Measurements from ENCODE around the gene MTHFSD. TPM values are rescaled to one million over a fixed set of nuclear protein-coding genes. Genes with fewer than 3 reads are reported as not detected.

The MTHFSD gene
- total RNA-seq, 1 donor from 2014 or later = 16.1 TPM

GRCh38 chr16:86581458-86581857 lies 26.4 kb upstream of the MTHFSD start:
- DNase-seq = no peak

- no peak for DNase-seq
Measured at GRCh38 chr16:86580791-86581170, 25.7 kb upstream of the MTHFSD start.

DNA sequence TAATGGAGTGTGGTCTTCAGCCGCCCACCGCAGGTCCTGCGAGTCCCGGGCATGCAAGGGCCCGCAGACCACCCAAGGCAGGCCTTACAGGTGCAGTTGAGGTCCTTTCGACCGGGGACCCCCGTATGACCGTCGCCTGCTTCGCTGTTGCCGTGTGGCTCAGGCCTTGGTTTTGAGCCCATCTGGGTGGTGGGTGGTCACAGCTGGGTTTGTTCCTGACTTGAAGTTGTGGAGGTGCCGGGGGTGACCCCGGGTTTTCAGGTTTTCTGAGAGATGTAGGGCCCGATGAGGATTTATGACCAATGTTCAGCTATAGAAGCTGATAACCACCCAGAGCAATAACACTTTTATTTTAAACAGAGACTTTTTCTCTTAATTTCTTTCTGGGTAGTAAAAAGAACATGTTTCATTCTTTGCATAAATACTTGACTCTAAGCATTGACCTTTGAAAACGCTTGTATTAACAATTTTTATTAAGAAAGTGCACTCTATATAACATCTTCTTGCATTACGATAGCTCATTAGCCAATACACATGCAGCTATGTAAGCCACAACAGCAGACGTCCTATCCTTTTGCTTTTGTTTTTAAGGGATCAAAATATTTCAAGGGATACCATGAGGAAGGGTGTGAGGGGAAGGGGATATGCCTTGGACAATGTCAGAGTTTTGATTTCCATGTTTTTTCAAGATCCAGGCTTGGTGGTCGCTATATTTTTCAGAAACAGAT lies 25.2 kb upstream of the MTHFSD start:
- DNase-seq = no peak

DNA sequence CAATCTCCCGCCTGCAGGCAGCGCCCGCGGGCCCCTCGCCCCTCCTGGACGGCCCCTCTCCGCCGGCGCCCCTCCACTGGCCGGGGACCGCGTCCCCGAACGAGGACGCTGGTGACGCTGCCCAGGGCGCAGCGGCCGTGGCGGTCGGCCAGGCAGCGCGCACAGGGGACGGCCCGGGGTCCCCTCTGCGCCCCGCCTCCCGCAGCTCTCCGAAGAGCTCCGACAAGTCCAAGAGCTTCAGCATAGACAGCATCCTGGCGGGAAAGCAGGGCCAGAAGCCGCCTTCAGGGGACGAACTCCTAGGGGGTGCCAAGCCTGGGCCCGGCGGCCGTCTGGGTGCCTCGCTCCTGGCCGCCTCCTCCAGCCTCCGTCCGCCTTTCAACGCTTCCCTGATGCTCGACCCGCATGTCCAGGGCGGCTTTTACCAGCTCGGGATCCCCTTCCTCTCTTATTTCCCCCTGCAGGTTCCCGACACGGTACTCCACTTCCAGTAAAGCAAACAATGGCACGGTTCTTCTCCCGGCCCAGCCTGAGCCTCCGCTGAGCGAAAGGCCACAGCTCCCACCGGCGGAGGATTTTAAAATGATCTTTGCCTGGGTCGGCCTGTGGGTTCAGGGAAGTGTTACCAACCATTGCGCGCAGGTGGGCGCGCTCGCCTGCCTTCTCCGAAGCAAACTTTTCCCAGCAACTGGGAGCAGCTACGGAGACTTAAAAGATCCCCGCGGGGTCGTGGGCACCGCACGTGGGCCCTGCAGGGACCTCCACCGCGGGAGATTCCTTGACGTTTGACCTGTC lies 24.4 kb upstream of the MTHFSD start:
- DNase-seq = no peak

DNA sequence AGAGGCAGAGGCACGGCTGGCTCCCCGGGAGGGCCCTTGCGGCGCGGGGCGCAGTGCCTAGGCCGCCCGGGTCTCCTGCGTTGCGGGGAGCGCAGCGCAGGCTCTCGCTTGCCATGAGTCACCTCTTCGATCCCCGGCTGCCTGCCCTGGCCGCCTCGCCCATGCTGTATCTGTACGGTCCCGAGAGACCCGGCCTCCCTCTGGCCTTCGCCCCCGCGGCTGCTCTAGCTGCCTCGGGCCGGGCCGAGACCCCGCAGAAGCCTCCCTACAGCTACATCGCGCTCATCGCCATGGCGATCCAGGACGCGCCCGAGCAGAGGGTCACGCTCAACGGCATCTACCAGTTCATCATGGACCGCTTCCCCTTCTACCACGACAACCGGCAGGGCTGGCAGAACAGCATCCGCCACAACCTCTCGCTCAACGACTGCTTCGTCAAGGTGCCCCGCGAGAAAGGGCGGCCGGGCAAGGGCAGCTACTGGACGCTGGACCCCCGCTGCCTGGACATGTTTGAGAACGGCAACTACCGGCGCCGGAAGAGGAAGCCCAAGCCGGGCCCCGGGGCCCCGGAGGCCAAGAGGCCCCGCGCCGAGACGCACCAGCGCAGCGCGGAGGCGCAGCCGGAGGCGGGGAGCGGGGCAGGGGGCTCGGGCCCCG lies 23.7 kb upstream of the MTHFSD start:
- no peak for DNase-seq

- DNase-seq = no peak
Measured at GRCh38 chr16:86578061-86578599, 23.1 kb upstream of the MTHFSD start, which contains the start of gene FOXL1. Gene FOXL1 (plus strand): TSS chr16:86578549. CDS start chr16:86578724, 175 bp downstream.

DNA sequence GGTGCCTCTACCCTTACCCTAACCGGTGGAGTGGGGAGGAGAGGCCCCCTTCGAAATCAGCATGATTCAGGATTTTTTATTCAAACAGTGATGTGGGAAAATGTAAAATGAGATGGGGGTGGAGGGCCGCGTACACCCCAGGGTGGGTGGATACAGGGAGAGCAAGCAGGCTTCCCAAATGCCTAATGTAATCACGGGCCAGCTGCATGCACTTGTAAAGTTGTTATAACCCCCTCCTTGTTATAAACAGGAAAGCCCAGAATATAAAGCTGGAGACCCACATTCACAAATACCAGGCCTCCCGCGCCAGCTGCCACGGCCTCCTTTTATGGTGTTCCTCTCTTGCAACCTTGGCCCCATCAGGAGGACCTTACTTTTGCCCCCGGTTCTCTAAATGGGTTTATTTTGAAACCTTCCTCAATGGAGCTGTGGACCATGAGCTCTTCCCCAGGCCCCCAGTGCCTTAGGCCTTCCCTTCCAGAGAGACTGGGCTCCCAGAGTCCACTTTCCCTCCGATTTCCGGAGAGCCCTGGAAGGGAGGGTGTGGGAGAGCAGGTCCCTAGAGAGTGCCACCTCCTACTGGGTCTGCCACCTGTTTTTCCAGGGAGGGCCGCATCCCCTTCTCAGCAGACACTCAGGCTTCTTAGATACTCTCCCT lies 22.4 kb upstream of the MTHFSD start:
- DNase-seq = no peak

DNA sequence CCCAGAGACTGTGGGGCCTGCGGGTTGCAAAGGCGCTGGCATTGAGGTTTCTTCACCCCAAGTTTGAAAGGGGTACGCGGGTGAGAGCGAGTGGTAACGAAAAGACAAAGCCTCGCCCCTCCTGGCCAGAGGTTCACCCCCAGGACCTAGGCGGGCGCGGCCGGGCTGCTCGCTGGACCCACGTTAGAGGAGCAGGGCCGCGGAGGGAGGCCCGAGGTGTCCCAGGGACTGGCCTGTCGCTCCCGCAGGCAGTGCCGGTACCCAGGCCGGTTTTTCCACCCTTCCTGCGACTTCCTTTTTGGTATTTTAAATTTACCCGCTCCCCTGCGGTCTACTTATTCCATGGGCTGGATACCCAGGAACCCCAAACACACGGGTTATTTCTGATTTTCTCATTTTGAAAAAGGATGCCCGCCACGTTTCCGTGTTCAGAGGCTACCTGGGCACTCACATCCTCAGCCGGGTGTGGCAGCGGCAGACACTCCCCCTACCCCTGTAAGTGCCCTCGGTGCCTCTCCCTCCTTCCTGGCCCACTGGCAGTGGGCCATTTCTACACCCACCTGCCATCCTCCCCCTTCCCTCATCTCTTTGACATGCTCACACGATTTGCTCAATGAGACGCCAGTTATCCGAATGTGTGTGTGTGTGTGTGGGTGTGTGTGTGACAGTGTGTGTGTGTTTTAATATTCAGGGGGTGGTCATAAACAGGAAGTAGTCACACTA lies 21.7 kb upstream of the MTHFSD start:
- DNase-seq = no peak

- DNase-seq = peak; percentile 25
Measured at GRCh38 chr16:86575754-86576557, 20.9 kb upstream of the MTHFSD start.

DNA sequence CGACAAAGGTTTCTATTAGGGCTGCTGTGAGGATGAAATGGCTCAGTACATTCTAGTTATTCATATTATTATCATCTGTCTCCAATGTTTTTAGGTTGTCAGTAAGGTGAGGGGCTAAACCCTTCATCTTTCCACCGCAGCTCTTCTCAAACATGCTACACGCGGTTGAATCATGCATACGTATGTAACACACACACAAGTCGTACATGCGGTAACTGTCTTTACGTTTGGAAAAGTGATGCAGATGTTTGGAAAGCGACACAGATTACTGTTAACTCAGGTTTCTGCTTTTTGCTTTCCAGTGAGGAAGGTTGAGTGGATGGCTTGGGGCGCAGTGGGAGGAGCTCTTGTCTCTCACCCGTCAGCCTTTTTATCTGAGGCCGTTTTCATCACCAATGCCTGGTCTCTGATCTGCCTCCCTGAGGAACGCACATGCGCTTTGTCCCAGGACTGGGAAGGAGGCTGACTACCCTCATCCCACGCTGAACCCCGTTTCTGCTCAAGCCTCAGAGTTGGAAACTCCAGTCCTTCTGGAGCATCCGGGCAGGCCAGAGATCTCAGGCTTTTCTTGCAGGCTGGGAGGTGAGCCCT lies 20.2 kb upstream of the MTHFSD start:
- no peak for DNase-seq

DNA sequence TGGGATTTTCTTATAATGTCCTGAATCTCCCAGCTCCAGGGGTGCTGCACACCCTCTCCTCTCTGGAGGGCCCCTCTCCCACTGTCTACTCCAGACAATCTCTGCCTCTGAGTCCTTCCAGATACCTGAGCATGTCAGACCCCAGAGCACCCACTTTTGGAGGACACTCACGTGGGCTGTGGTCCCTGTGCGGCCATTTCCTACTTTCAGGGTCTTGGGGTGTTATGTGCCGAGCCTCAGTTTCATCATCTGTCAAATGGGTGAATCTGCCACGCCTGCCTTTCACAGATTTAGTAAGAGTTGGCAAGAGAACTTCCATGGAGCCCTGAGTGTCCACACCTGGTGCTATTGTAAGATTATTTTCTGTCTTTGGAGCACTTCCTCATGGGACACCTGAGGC lies 19.6 kb upstream of the MTHFSD start:
- DNase-seq = no peak

DNA sequence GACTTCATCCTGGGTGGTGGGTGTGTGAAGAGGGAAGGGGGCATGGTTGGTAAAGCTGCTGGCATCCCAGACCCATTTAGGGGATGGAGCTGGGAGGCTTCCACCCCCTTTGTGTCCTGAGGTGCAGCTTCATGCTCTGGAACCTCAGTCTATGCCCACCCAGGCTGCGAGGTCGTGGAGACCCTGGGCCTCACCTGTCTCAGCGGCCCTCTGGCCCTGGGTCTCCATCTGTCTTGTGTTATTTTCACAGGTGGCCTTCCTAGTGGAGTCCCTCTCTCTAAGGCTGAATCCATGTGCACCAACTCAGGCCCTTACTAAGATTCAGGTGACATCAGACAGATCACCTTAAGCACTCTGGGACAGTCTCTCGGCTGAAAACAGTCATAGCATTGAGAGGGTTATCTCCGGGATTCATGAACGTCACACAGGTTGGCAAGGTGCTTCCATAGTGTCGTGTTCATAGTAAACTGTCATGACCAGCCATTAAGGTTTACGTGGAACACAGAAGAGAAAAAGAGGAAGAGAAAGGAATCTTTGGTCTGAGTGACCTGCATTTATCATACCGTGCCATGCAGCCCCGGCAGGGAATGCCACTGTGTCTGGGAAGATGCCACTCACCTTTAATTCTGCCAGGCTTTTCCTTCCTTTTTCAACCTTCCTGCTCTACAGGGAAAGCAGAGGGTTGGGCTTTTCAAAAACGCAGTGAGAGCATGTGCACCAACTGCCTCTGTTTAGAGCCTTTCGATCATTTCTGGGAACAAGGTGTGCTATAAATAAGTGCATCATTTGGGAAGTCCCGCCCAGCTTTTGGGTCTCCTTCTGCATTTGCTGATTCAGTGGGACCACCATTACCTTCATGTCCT lies 18.8 kb upstream of the MTHFSD start:
- no peak for DNase-seq

- DNase-seq = no peak
Measured at GRCh38 chr16:86573215-86573614, 18.2 kb upstream of the MTHFSD start.

- no peak for DNase-seq
Measured at GRCh38 chr16:86572606-86573005, 17.6 kb upstream of the MTHFSD start.

DNA sequence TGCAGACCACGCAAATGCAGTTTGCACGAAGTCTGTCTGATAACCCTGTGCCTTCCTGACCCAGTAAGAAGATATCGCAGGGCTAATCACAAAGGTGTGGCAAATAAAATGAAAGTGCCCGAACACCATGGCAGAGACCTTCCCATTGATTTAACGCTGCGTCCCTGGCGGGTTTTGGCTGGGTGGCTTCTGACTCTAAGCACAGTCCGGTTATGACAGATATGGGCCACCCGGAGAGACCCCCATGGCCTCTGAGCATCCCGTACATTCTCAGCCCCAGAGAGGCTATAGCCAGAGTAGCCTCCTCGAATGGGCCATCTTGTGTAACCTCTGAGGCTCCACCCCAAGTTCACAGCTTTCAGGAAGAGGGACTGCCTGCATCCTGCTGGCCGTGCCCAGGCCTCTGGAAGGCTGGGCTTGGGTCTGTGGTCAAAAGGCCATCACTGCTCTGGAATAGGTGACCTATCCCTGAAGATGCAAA lies 17.0 kb upstream of the MTHFSD start:
- DNase-seq = no peak

DNA sequence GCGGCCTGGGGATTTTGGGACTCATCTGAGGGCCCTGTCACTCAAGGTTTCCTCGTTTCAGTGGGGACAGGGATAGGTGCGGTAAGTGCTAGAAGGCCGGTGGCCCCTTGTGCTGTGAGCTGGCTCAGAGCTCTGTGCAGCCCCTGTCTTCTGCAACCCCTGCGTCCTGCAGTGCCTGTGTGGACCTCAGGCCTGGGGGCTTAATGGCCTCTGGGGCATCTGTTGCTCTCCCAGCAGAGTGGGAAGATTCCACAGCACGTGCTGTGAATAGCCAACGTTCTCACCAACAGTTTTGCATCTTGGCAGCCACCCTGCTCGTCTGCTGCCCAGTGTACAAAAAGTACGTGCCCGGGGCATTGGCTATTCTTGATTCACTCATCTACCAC lies 16.5 kb upstream of the MTHFSD start:
- no peak for DNase-seq

GRCh38 chr16:86570558-86571529 lies 15.8 kb upstream of the MTHFSD start:
- no peak for DNase-seq

Measured in skin of body (tissue), 2 donors.